Aorta (tissue), 5 donors: ENCODE results near the gene PPP6R1. TPM values are rescaled to one million over a fixed set of nuclear protein-coding genes. Genes with fewer than 3 reads are reported as not detected.

Experiments
- ATAC-seq: fragments of 200-7000 bp; cut with Tn5 transposase; one replicate; pipeline ENCODE4 v1.9.1; 2022; ENCODE audit warnings: moderate library complexity; ENCODE audit not compliant: low FRiP score
- DNase-seq, 2 donors: peaks; one replicate each; pipeline ENCODE4 v3.0.0-alpha.2; 2020
- H3K27ac ChIP-seq, 2 donors: one replicate each; pipeline ENCODE4 v1.5.1; 2013; ENCODE audit warnings: low read length in 2 of 2, mild to moderate bottlenecking in 2 of 2, moderate library complexity in 2 of 2, control low read depth in 1 of 2, inconsistent platforms in 1 of 2, low read depth in 1 of 2
- H3K27me3 ChIP-seq, 2 donors: one replicate each; pipeline ENCODE4 v1.6.1; 2013; ENCODE audit warnings: control low read depth in 1 of 2, low read length in 1 of 2, mild to moderate bottlenecking in 1 of 2, moderate library complexity in 1 of 2; ENCODE audit not compliant: insufficient read depth in 2 of 2, control insufficient read depth in 1 of 2
- H3K36me3 ChIP-seq, 2 donors: one replicate each; pipeline ENCODE4 v1.6.1; 2013; ENCODE audit warnings: control low read depth in 1 of 2, low read length in 1 of 2, mild to moderate bottlenecking in 1 of 2; ENCODE audit not compliant: insufficient read depth in 2 of 2, control insufficient read depth in 1 of 2
- H3K4me1 ChIP-seq, 2 donors: one replicate each; pipeline ENCODE4 v1.6.1; 2013; ENCODE audit warnings: low read length in 2 of 2, control low read depth in 1 of 2, mild to moderate bottlenecking in 1 of 2, moderate library complexity in 1 of 2; ENCODE audit not compliant: insufficient read depth in 2 of 2, control insufficient read depth in 1 of 2
- H3K4me3 ChIP-seq, 2 donors: one replicate each; pipeline ENCODE4 v1.5.1; 2013; ENCODE audit warnings: low read length in 2 of 2, control low read depth in 1 of 2, mild to moderate bottlenecking in 1 of 2
- H3K9me3 ChIP-seq: one replicate; pipeline ENCODE4 v1.6.1; 2013; ENCODE audit warnings: mild to moderate bottlenecking, low read length; ENCODE audit not compliant: control insufficient read depth
- WGBS, 2 donors: extraction: QIAGEN DNeasy Blood & Tissue Kit; methylation state at CpG; one replicate each; pipeline ENCODE4 v1.1.7; 2013; 5-methylcytosine and 5-hydroxymethylcytosine counted together
- intact Hi-C, 2 donors: fragments of 100-400 bp; cut with DNase I; formaldehyde crosslinking; loops; one replicate each; pipeline versions ENCODE4 v1.14.2 to v1.15.0; 2022
- polyA plus RNA-seq, 2 donors: library from polyadenylated mRNA; stranded (reverse); fragments of 200-250 nt; gene quantifications; one replicate each; pipeline ENCODE4 v1.2.3, GENCODE V29; 2013
- total RNA-seq, 2 donors: library from RNA; stranded (reverse); fragmentation: NEBNext Ultra II Directional; extraction: Animal tissue kit (Norgen Biotek cat#: 25700); gene quantifications; one replicate each; pipeline ENCODE4 v1.2.1, GENCODE V29; 2021
- donor health status: healthy with polysubstance abuse.
- donor health status: Bipolar disorder and iron deficiency.
- donor health status: DM: no; HTN: no; CAD: no.
- donor health status: DM: no; HTN: no; CAD: no.
- donor health status: DM: yes; HTN: yes; CAD: no.

The PPP6R1 gene
- total and polyA plus RNA-seq, 4 donors: 15.2 to 55.4 (median 36.6) TPM

DNA sequence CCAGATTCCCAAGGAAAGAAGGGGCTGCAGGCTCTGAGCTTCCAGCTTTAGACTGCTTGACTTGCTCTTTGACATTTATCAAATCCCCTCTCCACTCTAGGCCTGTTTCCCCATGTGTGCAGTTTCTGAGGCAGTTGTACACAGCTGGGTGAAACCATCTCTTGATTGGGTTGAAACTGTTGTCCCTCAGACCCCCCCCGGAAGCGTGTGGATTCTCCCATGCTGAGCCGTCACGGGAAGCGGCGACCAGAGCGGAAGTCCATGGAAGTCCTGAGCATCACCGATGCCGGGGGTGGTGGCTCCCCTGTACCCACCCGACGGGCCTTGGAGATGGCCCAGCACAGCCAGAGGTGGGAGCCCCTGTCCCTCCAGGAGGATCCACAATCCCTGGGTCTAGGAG, 44.7 kb upstream of the PPP6R1 start:
- peaks cover 0 to 2% of the 10 kb centered on the region in 2 donors for H3K36me3 ChIP-seq
- no peak for DNase-seq

DNA sequence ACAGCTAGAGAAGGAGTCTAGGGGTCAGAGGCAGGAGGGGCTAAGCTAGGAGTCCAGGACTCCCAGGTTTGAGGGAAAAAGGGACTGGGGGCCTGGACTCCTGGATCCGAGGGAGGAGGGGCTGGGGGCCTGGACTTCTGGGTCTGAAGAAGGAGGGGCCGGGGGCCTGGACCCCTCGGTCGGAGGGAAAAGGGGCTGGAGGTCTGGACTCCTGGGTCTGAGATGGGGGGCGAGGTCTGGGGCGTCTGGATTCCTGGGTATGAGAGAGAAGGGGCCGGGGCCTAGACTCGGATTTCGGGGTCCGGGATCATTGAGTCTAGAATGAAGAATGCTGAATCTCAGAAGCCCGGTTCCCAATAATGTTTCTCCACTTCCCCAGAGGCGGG, 43.5 kb upstream of the PPP6R1 start:
- H3K9me3 ChIP-seq: no peaks in the 10 kb centered on the region
- DNase-seq (peak in 1 of 2 donors; percentile 45), ATAC-seq (no peak)
- intact Hi-C loops: loop anchor here in 1 of 2 donors (2.0 kb wide), 1 partner anchor 82 kb away; the partner anchor contains the start of genes RPL28 and TMEM238
- H3K4me1 ChIP-seq: no peaks in the 10 kb centered on the region
- no peak overlapping the region for H3K4me3 ChIP-seq
- no peaks in the 10 kb centered on the region for H3K27me3 ChIP-seq
- H3K27ac ChIP-seq: no peak overlapping the region
- WGBS, 2 donors: 85% methylated on average over 12 of the region's 12 CpGs
- peaks cover 0 to 2% of the 10 kb centered on the region in 2 donors for H3K36me3 ChIP-seq

More for the DNA sequence above, 44.7 kb upstream of the PPP6R1 start:
- H3K27me3 ChIP-seq: no peaks in the 10 kb centered on the region
- H3K9me3 ChIP-seq: no peaks in the 10 kb centered on the region
- no peak overlapping the region for H3K27ac ChIP-seq
- H3K4me1 ChIP-seq: no peaks in the 10 kb centered on the region
- intact Hi-C loops: loop anchor here in 1 of 2 donors (2.0 kb wide), 1 partner anchor 81 kb away; the partner anchor contains the start of genes RPL28 and TMEM238
- WGBS, 2 donors: 86 to 90% methylated on average over 11 of the region's 11 CpGs
- no peak for ATAC-seq
- H3K4me3 ChIP-seq: no peak overlapping the region

DNA sequence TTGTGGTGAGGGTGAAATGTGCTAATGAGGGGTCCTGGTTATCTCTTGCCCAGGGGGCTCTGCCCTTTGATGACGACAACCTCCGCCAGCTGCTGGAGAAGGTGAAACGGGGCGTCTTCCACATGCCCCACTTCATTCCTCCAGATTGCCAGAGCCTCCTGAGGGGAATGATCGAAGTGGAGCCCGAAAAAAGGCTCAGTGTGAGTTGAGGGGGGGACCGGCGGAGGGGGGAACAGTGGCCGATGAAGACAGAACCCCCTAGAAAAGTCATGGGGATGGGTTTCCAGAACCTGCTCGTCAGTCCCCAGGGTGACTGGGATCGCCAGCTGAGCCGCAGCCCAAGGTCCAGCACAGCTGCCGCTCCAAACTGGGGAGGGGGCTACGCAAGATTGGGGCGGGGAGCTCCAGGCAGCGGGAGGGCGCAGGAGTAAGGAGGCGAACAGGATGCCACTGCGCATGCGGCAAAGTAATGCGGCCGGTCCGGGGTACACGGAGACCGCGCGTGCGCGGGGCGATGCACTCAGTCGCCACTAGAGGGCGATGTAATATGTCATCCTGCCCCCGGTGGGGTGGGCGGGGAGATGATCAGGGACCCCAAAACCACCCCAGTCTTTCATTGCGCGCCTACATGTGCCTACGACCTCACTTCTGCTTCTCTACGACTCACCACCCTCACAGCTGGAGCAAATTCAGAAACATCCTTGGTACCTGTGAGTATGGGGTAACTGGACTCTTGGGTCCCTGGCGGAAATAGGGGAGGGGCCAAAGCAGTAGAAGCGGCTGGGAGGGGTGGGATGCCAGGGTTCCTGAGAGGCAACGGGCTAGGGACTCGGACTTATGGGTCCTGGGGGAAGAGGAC, 42.9 kb upstream of the PPP6R1 start:
- Histone ChIP-seq H3K27me3 (no peaks in the 10 kb centered on the region), H3K27ac (no peak overlapping the region), H3K4me1 (no peaks in the 10 kb centered on the region), H3K4me3 (no peak overlapping the region), H3K36me3 (peaks cover 0 to 2% of the 10 kb centered on the region in 2 donors), H3K9me3 (no peaks in the 10 kb centered on the region)
- intact Hi-C loops: loop anchor here in 1 of 2 donors (2.0 kb wide), 1 partner anchor 83 kb away; the partner anchor contains the start of genes RPL28 and TMEM238
- WGBS, 2 donors: 18 to 20% methylated on average over 42 of the region's 42 CpGs
- DNase-seq: peak; percentile 91 to 97
- ATAC-seq: peak; percentile 94

DNA sequence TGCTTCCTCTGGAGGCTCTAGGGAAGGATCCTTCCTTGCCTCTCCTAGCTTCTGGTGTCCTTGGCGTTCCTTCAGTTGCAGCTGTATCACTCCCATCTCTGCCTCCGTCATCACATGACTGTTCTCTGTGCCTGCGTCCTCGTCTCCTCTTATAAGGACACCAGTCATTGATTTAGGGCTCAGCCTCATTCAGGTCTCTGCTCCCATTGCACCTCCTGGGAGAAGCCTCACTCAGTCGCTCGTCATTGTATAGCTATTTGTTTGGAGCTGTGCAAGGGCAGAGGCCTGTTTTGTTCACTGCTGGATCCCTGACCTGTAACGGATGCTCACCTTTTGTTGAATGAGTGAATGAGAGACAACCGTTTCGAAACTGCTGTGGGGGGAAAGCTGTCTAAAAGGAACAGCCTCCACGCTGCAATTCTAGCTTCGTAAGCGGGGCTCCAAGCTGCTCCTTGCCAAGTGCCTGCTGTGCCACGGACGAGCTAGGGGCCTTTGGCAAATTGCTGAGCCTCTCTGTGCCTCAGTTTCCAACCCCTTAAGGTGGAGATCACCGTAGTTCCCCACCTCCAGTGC, 42.2 kb upstream of the PPP6R1 start:
- 69 to 75% methylated on average over 15 of the region's 15 CpGs for WGBS, 2 donors
- Histone ChIP-seq H3K27ac (no peak overlapping the region), H3K9me3 (no peaks in the 10 kb centered on the region), H3K27me3 (no peaks in the 10 kb centered on the region), H3K4me1 (no peaks in the 10 kb centered on the region), H3K4me3 (no peak overlapping the region), H3K36me3 (no peaks in the 10 kb centered on the region)
- no peak for DNase-seq
- no peak for ATAC-seq
- intact Hi-C loops: no loop called here

DNA sequence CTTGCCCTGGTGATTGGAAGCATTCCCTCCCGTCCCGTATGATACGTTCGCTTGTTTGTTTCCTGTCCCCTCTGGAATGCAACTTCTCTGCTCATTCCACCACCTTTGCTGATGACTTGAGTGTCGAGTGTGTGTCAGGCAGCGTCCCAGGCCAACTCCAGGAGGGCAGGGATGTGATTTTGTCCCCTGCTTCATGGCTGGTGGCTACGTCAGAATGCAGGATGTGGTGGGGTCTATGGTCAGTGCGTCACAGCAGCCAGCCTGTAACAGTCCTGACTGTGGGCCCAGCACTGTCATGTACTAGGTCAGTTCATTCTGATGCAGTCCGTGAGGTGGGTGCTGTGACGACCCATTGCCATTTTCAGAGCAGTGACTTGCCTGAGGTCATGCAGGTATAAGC, 41.2 kb upstream of the PPP6R1 start:
- H3K9me3 ChIP-seq: no peaks in the 10 kb centered on the region
- no peaks in the 10 kb centered on the region for H3K4me1 ChIP-seq
- H3K4me3 ChIP-seq: no peak overlapping the region
- ATAC-seq (no peak), DNase-seq (no peak)
- intact Hi-C loops: no loop called here
- no peak overlapping the region for H3K27ac ChIP-seq
- WGBS, 2 donors: 89 to 92% methylated on average over 10 of the region's 10 CpGs
- no peaks in the 10 kb centered on the region for H3K27me3 ChIP-seq
- H3K36me3 ChIP-seq: no peaks in the 10 kb centered on the region

DNA sequence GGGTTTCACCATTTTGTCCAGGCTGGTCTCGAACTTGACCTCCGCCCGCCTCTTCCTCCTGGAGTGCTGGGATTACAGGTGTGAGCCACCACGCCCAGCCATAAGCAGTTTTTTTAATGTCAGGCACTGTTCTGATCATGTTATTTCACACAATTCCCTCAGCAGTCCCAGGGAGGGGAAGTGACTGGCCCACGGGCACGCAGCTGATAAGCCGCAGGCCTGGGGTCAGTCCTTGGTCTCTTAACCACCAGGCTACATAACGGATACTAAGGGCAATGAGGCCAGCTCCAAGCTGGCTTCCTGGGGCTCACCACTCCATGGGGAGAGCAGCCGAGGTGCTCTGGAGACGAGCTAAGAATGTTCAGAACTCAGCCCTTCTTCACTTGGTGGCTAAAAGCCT, 38.5 kb upstream of the PPP6R1 start:
- H3K4me1 ChIP-seq: no peaks in the 10 kb centered on the region
- intact Hi-C loops: no loop called here
- ATAC-seq (no peak), DNase-seq (no peak)
- no peaks in the 10 kb centered on the region for H3K27me3 ChIP-seq
- no peak overlapping the region for H3K27ac ChIP-seq
- 91 to 92% methylated on average over 10 of the region's 10 CpGs for WGBS, 2 donors
- peaks cover 0 to 1% of the 10 kb centered on the region in 2 donors for H3K36me3 ChIP-seq
- no peaks in the 10 kb centered on the region for H3K9me3 ChIP-seq
- no peak overlapping the region for H3K4me3 ChIP-seq

DNA sequence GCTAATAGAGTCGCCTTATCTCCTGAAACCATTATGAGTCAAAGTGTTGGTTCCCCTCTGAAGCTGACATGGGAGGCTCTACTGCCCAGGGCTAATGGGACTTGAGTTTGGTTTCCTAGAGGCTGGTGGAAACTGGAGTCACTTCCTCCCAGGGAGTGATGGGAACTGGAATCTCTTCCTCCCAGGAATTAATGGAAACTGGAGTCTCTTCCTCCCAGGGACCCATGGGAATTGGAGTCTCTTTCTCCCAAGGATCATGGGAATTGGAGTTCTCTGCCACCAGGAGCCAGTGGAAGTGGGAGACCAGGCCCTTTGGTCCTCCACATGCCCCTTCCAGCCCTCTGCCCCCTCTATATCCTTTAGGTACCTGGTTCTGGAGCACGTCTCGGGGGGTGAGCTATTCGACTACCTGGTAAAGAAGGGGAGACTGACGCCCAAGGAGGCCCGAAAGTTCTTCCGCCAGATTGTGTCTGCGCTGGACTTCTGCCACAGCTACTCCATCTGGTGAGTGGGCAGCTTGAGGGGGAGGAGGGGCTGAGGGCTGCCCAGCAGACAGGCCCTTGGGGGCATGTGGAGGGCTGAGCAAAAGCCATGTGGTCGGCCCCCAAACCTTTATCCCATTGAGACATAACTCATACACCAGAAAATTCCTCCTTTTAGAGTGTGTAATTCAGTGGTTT, 30.4 kb upstream of the PPP6R1 start:
- WGBS, 2 donors: 93 to 95% methylated on average over 9 of the region's 9 CpGs
- no peak for DNase-seq
- Histone ChIP-seq H3K4me1 (no peaks in the 10 kb centered on the region), H3K27ac (no peak overlapping the region), H3K4me3 (no peak overlapping the region), H3K9me3 (no peaks in the 10 kb centered on the region), H3K27me3 (no peaks in the 10 kb centered on the region), H3K36me3 (peaks cover 0 to 1% of the 10 kb centered on the region in 2 donors)
- intact Hi-C loops: no loop called here
- no peak for ATAC-seq

DNA sequence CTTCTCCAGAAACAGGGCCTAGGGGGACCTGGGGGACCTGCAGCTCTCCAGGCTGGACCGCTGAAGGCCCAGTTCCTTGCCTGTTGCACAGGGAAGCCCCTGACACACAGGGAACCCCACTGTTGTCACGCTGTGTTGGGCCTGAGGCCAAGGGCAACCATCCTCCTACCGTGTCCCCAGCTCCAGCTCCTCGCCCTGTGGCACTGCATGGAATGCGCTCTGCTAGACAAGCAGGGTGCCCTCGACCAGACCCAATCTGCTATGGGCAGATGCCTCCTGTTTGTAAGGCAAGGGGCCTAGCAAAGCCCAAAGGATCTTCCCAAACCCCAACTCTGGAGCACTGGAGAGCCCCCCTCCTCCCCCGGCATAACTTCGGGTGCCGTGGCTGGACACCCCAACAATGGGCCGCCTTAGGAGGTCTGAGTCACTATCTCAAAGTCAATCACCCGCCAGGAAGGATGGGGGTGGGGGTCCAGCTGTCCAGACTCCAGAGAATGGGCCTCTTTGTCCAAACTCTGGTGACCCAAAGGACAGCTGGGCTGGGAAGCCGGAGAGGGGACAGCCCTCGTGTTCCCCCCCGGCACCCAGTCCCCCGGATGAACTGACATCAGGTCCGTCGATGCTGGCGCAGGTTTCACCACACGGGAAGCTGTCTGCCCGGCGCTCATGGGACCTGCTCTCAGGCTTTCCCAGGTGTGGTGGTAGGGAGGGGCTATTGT, 28.7 kb upstream of the PPP6R1 start:
- no peaks in the 10 kb centered on the region for H3K36me3 ChIP-seq
- DNase-seq: peak in 1 of 2 donors; percentile 43
- WGBS, 2 donors: 86 to 89% methylated on average over 20 to 21 of the region's 21 CpGs
- intact Hi-C loops: no loop called here
- no peaks in the 10 kb centered on the region for H3K27me3 ChIP-seq
- H3K4me1 ChIP-seq: no peaks in the 10 kb centered on the region
- H3K9me3 ChIP-seq: no peaks in the 10 kb centered on the region
- H3K4me3 ChIP-seq: no peak overlapping the region
- ATAC-seq: no peak
- H3K27ac ChIP-seq: no peak overlapping the region
